SK-N-SH treated with all-trans-retinoic acid at 6 μM for 48 hours (cell line): ENCODE results near the gene LFNG.

Source experiments
- SNAI2 ChIP-seq: fragments of 250-450 bp; sonication (Bioruptor Pico); IDR thresholded peaks from 2 replicates; pipeline ENCODE4 v1.5.0; 2020; ENCODE audit warnings: mild to moderate bottlenecking, moderate library complexity
- ZFP3 ChIP-seq: fragments of 250-450 bp; sonication (Bioruptor Pico); IDR thresholded peaks from 2 replicates; pipeline ENCODE4 v1.5.0; 2020; ENCODE audit warnings: mild to moderate bottlenecking, moderate library complexity

DNA sequence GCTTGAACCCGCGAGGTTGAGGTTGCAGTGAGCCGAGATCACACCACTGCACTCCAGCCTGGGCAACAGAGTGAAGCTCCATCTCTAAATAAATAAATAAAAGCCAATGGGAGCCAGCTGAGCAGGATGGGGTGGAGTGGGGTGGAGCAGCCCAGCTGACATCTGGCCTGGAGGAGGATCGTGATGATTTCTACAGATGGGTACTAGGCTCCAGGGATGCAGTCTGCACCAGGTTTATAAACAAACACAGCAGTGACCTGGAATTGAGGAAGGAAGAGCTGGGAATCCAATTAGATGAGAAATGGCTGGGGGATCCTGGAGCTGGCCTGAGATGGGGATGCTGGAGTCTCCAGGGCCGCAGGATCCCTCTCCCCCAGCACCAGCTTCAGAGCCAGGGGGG lies 36.1 kb upstream of the LFNG start:
- no peak for TF ChIP-seq ZFP3 (CRISPR knock-in tag)
- no peak for TF ChIP-seq SNAI2 (CRISPR knock-in tag)
